Mucosa of rectum (tissue), 2 donors: ENCODE data around the gene GTF2A2.
"Not testable (repeated sequence)": the region's sequence is repeated elsewhere in the genome, so short reads cannot be mapped to it uniquely, and the experiment has no call there.

ENCODE experiments used
- H3K27ac ChIP-seq, 2 donors: one replicate each; pipeline ENCODE4 v1.7.0; 2013; ENCODE audit warnings: inconsistent platforms in 2 of 2, low read depth in 2 of 2, low read length in 2 of 2
- H3K27me3 ChIP-seq, 2 donors: one replicate each; pipeline ENCODE4 v1.7.0; 2013; ENCODE audit warnings: low read length in 2 of 2; ENCODE audit not compliant: control insufficient read depth in 2 of 2, insufficient read depth in 2 of 2
- H3K36me3 ChIP-seq, 2 donors: one replicate each; pipeline ENCODE4 v1.7.0; 2013; ENCODE audit warnings: low read length in 2 of 2; ENCODE audit not compliant: control insufficient read depth in 2 of 2, insufficient read depth in 2 of 2
- H3K4me1 ChIP-seq, 2 donors: one replicate each; pipeline ENCODE4 v1.7.0; 2013; ENCODE audit warnings: low read length in 2 of 2, mild to moderate bottlenecking in 1 of 2; ENCODE audit not compliant: control insufficient read depth in 2 of 2, insufficient read depth in 2 of 2
- H3K4me3 ChIP-seq, 2 donors: one replicate each; pipeline ENCODE4 v1.7.0; 2013; ENCODE audit warnings: low read length in 2 of 2
- H3K9ac ChIP-seq, 2 donors: one replicate each; pipeline ENCODE4 v1.7.0; 2013; ENCODE audit warnings: low read length in 2 of 2, low read depth in 1 of 2, mild to moderate bottlenecking in 1 of 2
- H3K9me3 ChIP-seq, 2 donors: one replicate each; pipeline ENCODE4 v1.7.0; 2013; ENCODE audit warnings: low read length in 2 of 2; ENCODE audit not compliant: control insufficient read depth in 2 of 2
- donor health status: healthy.
- donor health status: Normal muscosa, but diverticular disease.

GTF2A2 gene

GRCh38 chr15:59645812-59646211, 11.5 kb downstream of the GTF2A2 start:
- not testable (repeated sequence) for H3K4me1 ChIP-seq, H3K27ac ChIP-seq, H3K27me3 ChIP-seq, H3K9ac ChIP-seq, H3K4me3 ChIP-seq, H3K9me3 ChIP-seq
- H3K36me3 ChIP-seq, result peaks cover 21 to 26% of the 10 kb centered on the region in 2 donors

GRCh38 chr15:59644756-59645155, 12.6 kb downstream of the GTF2A2 start:
- Histone ChIP-seq H3K4me3 (no peak overlapping the region), H3K27me3 (no peaks in the 10 kb centered on the region), H3K4me1 (no peaks in the 10 kb centered on the region), H3K9ac (no peak overlapping the region), H3K27ac (no peak overlapping the region), H3K9me3 (no peaks in the 10 kb centered on the region), H3K36me3 (peaks cover 20 to 27% of the 10 kb centered on the region in 2 donors)

GRCh38 chr15:59642351-59642750, 15.0 kb downstream of the GTF2A2 start:
- Histone ChIP-seq H3K27me3 (no peaks in the 10 kb centered on the region), H3K9ac (no peak overlapping the region), H3K4me1 (no peaks in the 10 kb centered on the region), H3K4me3 (no peak overlapping the region), H3K27ac (no peak overlapping the region), H3K36me3 (peaks cover 23 to 24% of the 10 kb centered on the region in 2 donors), H3K9me3 (no peaks in the 10 kb centered on the region)

- peaks cover 13 to 14% of the 10 kb centered on the region in 2 donors for H3K36me3 ChIP-seq
- not testable (repeated sequence) for H3K27me3 ChIP-seq, H3K9ac ChIP-seq
These were observed 19.8 kb downstream of the GTF2A2 start for GRCh38 chr15:59637507-59637906.

GRCh38 chr15:59636184-59636583, 21.1 kb downstream of the GTF2A2 start:
- H3K27ac ChIP-seq, result no peak overlapping the region
- H3K27me3 ChIP-seq, result no peaks in the 10 kb centered on the region
- no peak overlapping the region for H3K9ac ChIP-seq
- H3K4me3 ChIP-seq, result no peak overlapping the region
- H3K36me3 ChIP-seq, result peaks cover 13 to 14% of the 10 kb centered on the region in 2 donors
- H3K4me1 ChIP-seq, result no peaks in the 10 kb centered on the region
- H3K9me3 ChIP-seq, result no peaks in the 10 kb centered on the region

More at GRCh38 chr15:59637507-59637906, 19.8 kb downstream of the GTF2A2 start:
- not testable (repeated sequence) for H3K27ac ChIP-seq, H3K9me3 ChIP-seq, H3K4me3 ChIP-seq, H3K4me1 ChIP-seq

- no peak overlapping the region for H3K27ac ChIP-seq
- no peaks in the 10 kb centered on the region for H3K4me1 ChIP-seq
- H3K36me3 ChIP-seq, result peaks cover under 1 to 3% of the 10 kb centered on the region in 2 donors
- no peaks in the 10 kb centered on the region for H3K27me3 ChIP-seq
- no peak overlapping the region for H3K4me3 ChIP-seq
- no peaks in the 10 kb centered on the region for H3K9me3 ChIP-seq
- no peak overlapping the region for H3K9ac ChIP-seq
These were observed 24.6 kb downstream of the GTF2A2 start for GRCh38 chr15:59632714-59633113.

GRCh38 chr15:59622289-59622688, 35.0 kb downstream of the GTF2A2 start:
- peaks cover 3 to 9% of the 10 kb centered on the region in 2 donors for H3K4me1 ChIP-seq
- no peaks in the 10 kb centered on the region for H3K9me3 ChIP-seq
- H3K27ac ChIP-seq, result no peak overlapping the region
- H3K27me3 ChIP-seq, result peaks cover 0 to 3% of the 10 kb centered on the region in 2 donors
- H3K4me3 ChIP-seq, result no peak overlapping the region
- no peak overlapping the region for H3K9ac ChIP-seq
- H3K36me3 ChIP-seq, result peaks cover 8 to 16% of the 10 kb centered on the region in 2 donors

GRCh38 chr15:59618406-59618805, 38.9 kb downstream of the GTF2A2 start:
- peaks cover 8 to 10% of the 10 kb centered on the region in 2 donors for H3K36me3 ChIP-seq
- H3K9ac ChIP-seq, result peak overlapping the region in 1 of 2 donors; percentile 72
- H3K4me3 ChIP-seq, result peak overlapping the region; percentile 51 to 70
- H3K4me1 ChIP-seq, result peaks cover 3 to 13% of the 10 kb centered on the region in 2 donors
- no peaks in the 10 kb centered on the region for H3K9me3 ChIP-seq
- H3K27me3 ChIP-seq, result peaks cover 0 to 3% of the 10 kb centered on the region in 2 donors
- H3K27ac ChIP-seq, result peak overlapping the region in 1 of 2 donors; percentile 93

GRCh38 chr15:59616379-59616778, 40.9 kb downstream of the GTF2A2 start:
- peaks cover 0 to 3% of the 10 kb centered on the region in 2 donors for H3K27me3 ChIP-seq
- peaks cover 8 to 10% of the 10 kb centered on the region in 2 donors for H3K36me3 ChIP-seq
- peak overlapping the region; percentile 67 to 70 for H3K4me3 ChIP-seq
- H3K9ac ChIP-seq, result peak overlapping the region; percentile 66 to 72
- H3K27ac ChIP-seq, result peak overlapping the region; percentile 74 to 93
- H3K9me3 ChIP-seq, result no peaks in the 10 kb centered on the region
- peaks cover 8 to 13% of the 10 kb centered on the region in 2 donors for H3K4me1 ChIP-seq

GRCh38 chr15:59615661-59616060, 41.7 kb downstream of the GTF2A2 start:
- H3K4me1 ChIP-seq, result peaks cover 8 to 16% of the 10 kb centered on the region in 2 donors
- peaks cover 0 to 3% of the 10 kb centered on the region in 2 donors for H3K27me3 ChIP-seq
- peak overlapping the region; percentile 66 to 72 for H3K9ac ChIP-seq
- peak overlapping the region; percentile 40 to 70 for H3K4me3 ChIP-seq
- peaks cover 8 to 10% of the 10 kb centered on the region in 2 donors for H3K36me3 ChIP-seq
- H3K9me3 ChIP-seq, result no peaks in the 10 kb centered on the region
- H3K27ac ChIP-seq, result peak overlapping the region; percentile 74 to 93
